CD14-positive monocyte (primary cell): ENCODE data around the gene MFGE8. TPM values are rescaled to one million over a fixed set of nuclear protein-coding genes. Genes with fewer than 3 reads are reported as not detected.

Experiments used
- DNase-seq, 3 donors: peaks; one replicate each; pipeline ENCODE4 v3.0.0-alpha.2; 2011 to 2022
- H2AFZ ChIP-seq: 2 replicates; pipeline ENCODE4 v1.6.0; 2012; ENCODE audit warnings: mild to moderate bottlenecking, low read depth, low read length, inconsistent platforms; ENCODE audit not compliant: insufficient read depth, poor library complexity, severe bottlenecking
- H3K27ac ChIP-seq, 2 donors: 1 replicate in 1 of 2; 2 replicates in 1 of 2; pipeline ENCODE4 v1.5.1; 2012 to 2013; ENCODE audit warnings: low read length in 2 of 2, control low read depth in 1 of 2, inconsistent platforms in 1 of 2, low read depth in 1 of 2, mild to moderate bottlenecking in 1 of 2
- H3K27me3 ChIP-seq, 2 donors: one replicate each; pipeline versions ENCODE4 v1.6.0 to v1.6.1; 2011 to 2013; ENCODE audit warnings: low read length in 2 of 2; ENCODE audit not compliant: control insufficient read depth in 2 of 2, insufficient read depth in 2 of 2
- H3K36me3 ChIP-seq, 2 donors: replicated peaks in 1 of 2; 1 replicate in 1 of 2; 2 replicates in 1 of 2; pipeline versions ENCODE4 v1.5.1 to v1.6.1; 2012 to 2013; ENCODE audit warnings: low read length in 2 of 2, control low read depth in 1 of 2, inconsistent platforms in 1 of 2, mild to moderate bottlenecking in 1 of 2; ENCODE audit not compliant: insufficient read depth in 2 of 2, control insufficient read depth in 1 of 2
- H3K4me1 ChIP-seq, 2 donors: 1 replicate in 1 of 2; 2 replicates in 1 of 2; pipeline versions ENCODE4 v1.5.1 to v1.6.1; 2012 to 2013; ENCODE audit warnings: low read length in 2 of 2, control low read depth in 1 of 2, inconsistent platforms in 1 of 2, mild to moderate bottlenecking in 1 of 2, moderate library complexity in 1 of 2; ENCODE audit not compliant: insufficient read depth in 2 of 2, control insufficient read depth in 1 of 2
- H3K4me2 ChIP-seq: replicated peaks from 2 replicates; pipeline ENCODE3; 2012; ENCODE audit warnings: low read length, moderate library complexity, mild to moderate bottlenecking; ENCODE audit not compliant: poor library complexity, severe bottlenecking; ENCODE audit errors: extremely low read depth
- H3K4me3 ChIP-seq, 3 experiments: fragments of 200-600 bp in 1 of 3; sonication (generic) in 1 of 3; replicated peaks in 1 of 3; 1 replicate in 2 of 3; 2 replicates in 1 of 3; pipeline ENCODE4 v1.5.1; 2011 to 2013; ENCODE audit warnings: low read length in 3 of 3, mild to moderate bottlenecking in 3 of 3, control low read depth in 2 of 3, low read depth in 2 of 3, inconsistent platforms in 1 of 3, moderate library complexity in 1 of 3
- H3K79me2 ChIP-seq: 2 replicates; pipeline ENCODE4 v1.6.0; 2012; ENCODE audit warnings: mild to moderate bottlenecking, control low read depth, inconsistent platforms, low read length, moderate library complexity; ENCODE audit not compliant: insufficient read depth
- H3K9ac ChIP-seq: 2 replicates; pipeline ENCODE4 v1.6.0; 2017; ENCODE audit warnings: low read length, mild to moderate bottlenecking; ENCODE audit not compliant: insufficient read depth, poor library complexity, severe bottlenecking
- H3K9me3 ChIP-seq, 2 donors: replicated peaks in 1 of 2; 1 replicate in 1 of 2; 2 replicates in 1 of 2; pipeline versions ENCODE4 v1.5.1 to v1.6.1; 2012 to 2013; ENCODE audit warnings: low read length in 2 of 2, control low read depth in 1 of 2; ENCODE audit not compliant: control insufficient read depth in 1 of 2, insufficient read depth in 1 of 2
- H4K20me1 ChIP-seq: 2 replicates; pipeline ENCODE4 v1.6.0; 2012; ENCODE audit warnings: mild to moderate bottlenecking, low read length, control low read depth, moderate library complexity; ENCODE audit not compliant: insufficient read depth
- H3K27ac Mint-ChIP-seq, 7 donors: one replicate each; pipeline ENCODE4 v1.8.0; 2020; ENCODE audit warnings: mild to moderate bottlenecking in 7 of 7, mixed read lengths in 7 of 7, moderate library complexity in 6 of 7, inconsistent platforms in 2 of 7
- H3K27me3 Mint-ChIP-seq, 3 donors: one replicate each; pipeline ENCODE4 v1.8.0; 2021 to 2022; ENCODE audit warnings: low read depth in 3 of 3, mild to moderate bottlenecking in 3 of 3, mixed read lengths in 3 of 3, moderate library complexity in 3 of 3, inconsistent platforms in 1 of 3
- H3K36me3 Mint-ChIP-seq, 2 donors: one replicate each; pipeline ENCODE4 v1.8.0; 2020; ENCODE audit warnings: mixed read lengths in 2 of 2, inconsistent platforms in 1 of 2, mild to moderate bottlenecking in 1 of 2
- H3K4me1 Mint-ChIP-seq: one replicate; pipeline ENCODE4 v1.8.0; 2020; ENCODE audit warnings: mild to moderate bottlenecking, mixed read lengths
- H3K4me3 Mint-ChIP-seq, 2 donors: one replicate each; pipeline ENCODE4 v1.8.0; 2020; ENCODE audit warnings: mild to moderate bottlenecking in 2 of 2, mixed read lengths in 2 of 2, moderate library complexity in 1 of 2
- H3K9me3 Mint-ChIP-seq, 7 donors: one replicate each; pipeline ENCODE4 v1.8.0; 2020 to 2022; ENCODE audit warnings: mixed read lengths in 7 of 7, mild to moderate bottlenecking in 6 of 7, moderate library complexity in 6 of 7, inconsistent platforms in 2 of 7
- CTCF ChIP-seq: fragments of 200-600 bp; IDR thresholded peaks from one replicate; pipeline ENCODE4 v1.8.0; 2022; ENCODE audit warnings: antibody characterized with exemption, mild to moderate bottlenecking
- WGBS: methylation state at CpG from one replicate; pipeline ENCODE4 v1.1.5; 2013; ENCODE audit warnings: missing lambda C conversion rate; ENCODE audit not compliant: insufficient coverage; 5-methylcytosine and 5-hydroxymethylcytosine counted together
- intact Hi-C, 2 donors: fragments of 100-400 bp; cut with micrococcal nuclease; formaldehyde crosslinking; loops; one replicate each; pipeline versions ENCODE4 v1.15.0 to v1.15.1; 2023
- polyA plus RNA-seq, 3 donors: library from polyadenylated mRNA; depleted of rRNA in 1 of 3; unstranded in 2 of 3; stranded (reverse) in 1 of 3; fragments of 300-500 nt in 2 of 3; fragments of >200 nt in 1 of 3; fragmentation: Illumina TruSeq in 2 of 3; gene quantifications; 1 replicate in 2 of 3; 2 replicates in 1 of 3; pipeline ENCODE4 v1.2.3, GENCODE V29; 2012 to 2021

Gene MFGE8
- polyA plus RNA-seq, 3 donors = 2.7 TPM; not detected in 2

- no peak overlapping the region for H3K4me3 ChIP-seq
- H3K4me2 ChIP-seq = no peak overlapping the region
- Mint-ChIP-seq H3K27ac (no peak overlapping the region), H3K4me3 (no peak overlapping the region), H3K36me3 (no peaks in the 10 kb centered on the region), H3K27me3 (peaks cover 2 to 5% (median 2%) of the 10 kb centered on the region in 3 donors), H3K9me3 (no peaks in the 10 kb centered on the region), H3K4me1 (peaks cover 7% of the 10 kb centered on the region)
- no peak overlapping the region for H3K27ac ChIP-seq
- DNase-seq = no peak
- no peak for TF ChIP-seq CTCF
- no peak overlapping the region for H2AFZ ChIP-seq
- 95% methylated on average over 3 of the region's 6 CpGs for WGBS
- intact Hi-C loops = loop anchor here (10.0 kb wide), 2 partner anchors 112 to 272 kb away; no protein-coding TSS in a partner anchor
- H3K9me3 ChIP-seq = no peaks in the 10 kb centered on the region
- no peaks in the 10 kb centered on the region for H3K79me2 ChIP-seq
- H3K36me3 ChIP-seq = no peaks in the 10 kb centered on the region
- H3K27me3 ChIP-seq = no peaks in the 10 kb centered on the region
- no peak overlapping the region for H3K9ac ChIP-seq
- H3K4me1 ChIP-seq = no peaks in the 10 kb centered on the region
- no peaks in the 10 kb centered on the region for H4K20me1 ChIP-seq
Measured at GRCh38 chr15:88902221-88902835, 10.9 kb downstream of the MFGE8 start.

- H3K27ac Mint-ChIP-seq = no peak overlapping the region
Measured at GRCh38 chr15:88901508-88902220, 11.5 kb downstream of the MFGE8 start.

More at GRCh38 chr15:88901508-88902220, 11.5 kb downstream of the MFGE8 start:
- no peak overlapping the region for H3K4me3 ChIP-seq
- H3K79me2 ChIP-seq = no peaks in the 10 kb centered on the region
- TF ChIP-seq CTCF = no peak
- H3K4me2 ChIP-seq = no peak overlapping the region
- H3K4me1 ChIP-seq = peaks cover 0 to 3% of the 10 kb centered on the region in 2 donors
- no peak overlapping the region for H3K27ac ChIP-seq
- Mint-ChIP-seq H3K4me3 (no peak overlapping the region), H3K27me3 (peaks cover 2 to 8% (median 5%) of the 10 kb centered on the region in 3 donors), H3K36me3 (no peaks in the 10 kb centered on the region), H3K9me3 (no peaks in the 10 kb centered on the region), H3K4me1 (peaks cover 8% of the 10 kb centered on the region)
- intact Hi-C loops = loop anchor here (10.0 kb wide), 2 partner anchors 113 to 273 kb away; no protein-coding TSS in a partner anchor
- peak overlapping the region; percentile 4 for H3K9ac ChIP-seq
- 97% methylated on average over 12 of the region's 15 CpGs for WGBS
- no peaks in the 10 kb centered on the region for H3K36me3 ChIP-seq
- peaks cover 0 to 2% of the 10 kb centered on the region in 2 donors for H3K27me3 ChIP-seq
- H3K9me3 ChIP-seq = no peaks in the 10 kb centered on the region
- no peak for DNase-seq
- H4K20me1 ChIP-seq = no peaks in the 10 kb centered on the region
- H2AFZ ChIP-seq = no peak overlapping the region
